ENCODE measurements around the gene TUBB3. TPM values are rescaled to one million over a fixed set of nuclear protein-coding genes. Genes with fewer than 3 reads are reported as not detected.
"Not testable (repeated sequence)": the region's sequence is repeated elsewhere in the genome, so short reads cannot be mapped to it uniquely, and the experiment has no call there.

TUBB3 gene
- total and polyA plus RNA-seq, 7 donors: 0.46 to 35.0 (median 23.5) TPM

GRCh38 chr16:89962754-89963498 is 39.8 kb downstream of the TUBB3 start:
- intact Hi-C loops (cut with DNase I): no loop called here
- peaks cover 0 to 65% (median 14%) of the 10 kb centered on the region in 4 donors for H3K36me3 ChIP-seq
- no peaks in the 10 kb centered on the region for H3K27me3 ChIP-seq
- no peak for DNase-seq
- 87 to 88% methylated on average over 26 of the region's 26 CpGs for WGBS, 2 donors
- no peaks in the 10 kb centered on the region for H3K4me1 ChIP-seq
- no peak overlapping the region for H3K4me3 ChIP-seq
- TF ChIP-seq CTCF (IDR thresholded peaks at IDR 0.05) (no peak), POLR2A (IDR thresholded peaks at IDR 0.05) (no peak), POLR2AphosphoS5 (IDR thresholded peaks at IDR 0.05) (no peak), EP300 (IDR thresholded peaks at IDR 0.05) (no peak)
- no peak overlapping the region for H3K27ac ChIP-seq
- H3K9me3 ChIP-seq: no peaks in the 10 kb centered on the region

GRCh38 chr16:89964201-89964600 is 41.1 kb downstream of the TUBB3 start:
- H3K36me3 ChIP-seq: peaks cover 0 to 52% (median 10%) of the 10 kb centered on the region in 4 donors
- no peak overlapping the region for H3K4me3 ChIP-seq
- 93% methylated on average over 25 of the region's 25 CpGs for WGBS, 2 donors
- no peaks in the 10 kb centered on the region for H3K9me3 ChIP-seq
- no peaks in the 10 kb centered on the region for H3K4me1 ChIP-seq
- H3K27me3 ChIP-seq: no peaks in the 10 kb centered on the region
- intact Hi-C loops (cut with DNase I): no loop called here
- TF ChIP-seq POLR2A (IDR thresholded peaks at IDR 0.05) (no peak), EP300 (IDR thresholded peaks at IDR 0.05) (no peak), CTCF (IDR thresholded peaks at IDR 0.05) (no peak), POLR2AphosphoS5 (IDR thresholded peaks at IDR 0.05) (no peak)
- no peak overlapping the region for H3K27ac ChIP-seq
- no peak for DNase-seq

- no peak overlapping the region for H3K27ac ChIP-seq
- H3K9me3 ChIP-seq: no peaks in the 10 kb centered on the region
- DNase-seq: no peak
- TF ChIP-seq POLR2AphosphoS5 (IDR thresholded peaks at IDR 0.05) (no peak), EP300 (IDR thresholded peaks at IDR 0.05) (no peak), POLR2A (IDR thresholded peaks at IDR 0.05) (no peak), CTCF (IDR thresholded peaks at IDR 0.05) (no peak)
- no peak overlapping the region for H3K4me3 ChIP-seq
- H3K36me3 ChIP-seq: peaks cover 0 to 39% (median 7%) of the 10 kb centered on the region in 4 donors
- 92% methylated on average over 30 of the region's 30 CpGs for WGBS, 2 donors
- H3K27me3 ChIP-seq: no peaks in the 10 kb centered on the region
- intact Hi-C loops (cut with DNase I): no loop called here
- peaks cover 0 to 1% (median 0%) of the 10 kb centered on the region in 4 donors for H3K4me1 ChIP-seq
These were observed 42.5 kb downstream of the TUBB3 start for GRCh38 chr16:89965447-89966225.

GRCh38 chr16:89966756-89967155 is 43.6 kb downstream of the TUBB3 start:
- intact Hi-C loops (cut with DNase I): no loop called here
- peaks cover 0 to 12% (median 10%) of the 10 kb centered on the region in 4 donors for H3K4me1 ChIP-seq
- 87 to 90% methylated on average over 9 of the region's 9 CpGs for WGBS, 2 donors
- no peak for TF ChIP-seq POLR2A (IDR thresholded peaks at IDR 0.05)
- TF ChIP-seq EP300 (IDR thresholded peaks at IDR 0.05): no peak
- TF ChIP-seq POLR2AphosphoS5 (IDR thresholded peaks at IDR 0.05): no peak
- TF ChIP-seq CTCF (IDR thresholded peaks at IDR 0.05): no peak
- DNase-seq: no peak
- no peak overlapping the region for H3K4me3 ChIP-seq
- no peak overlapping the region for H3K27ac ChIP-seq
- peaks cover 0 to 28% (median 6%) of the 10 kb centered on the region in 4 donors for H3K36me3 ChIP-seq
- H3K27me3 ChIP-seq: no peaks in the 10 kb centered on the region
- no peaks in the 10 kb centered on the region for H3K9me3 ChIP-seq

GRCh38 chr16:89967436-89967835 is 44.3 kb downstream of the TUBB3 start:
- H3K9me3 ChIP-seq; H3K4me3 ChIP-seq; intact Hi-C loops (cut with DNase I); H3K27me3 ChIP-seq; H3K27ac ChIP-seq; DNase-seq: not testable (repeated sequence)
- Histone ChIP-seq H3K36me3 (peaks cover 0 to 25% (median 5%) of the 10 kb centered on the region in 4 donors), H3K4me1 (peaks cover 0 to 17% (median 14%) of the 10 kb centered on the region in 4 donors)
- WGBS, 2 donors: 87 to 88% methylated on average over 5 of the region's 5 CpGs

GRCh38 chr16:89968074-89968473 is 44.9 kb downstream of the TUBB3 start:
- intact Hi-C loops (cut with DNase I); H3K9me3 ChIP-seq; H3K27ac ChIP-seq; H3K27me3 ChIP-seq; DNase-seq; H3K4me3 ChIP-seq: not testable (repeated sequence)
- peaks cover 0 to 18% (median 14%) of the 10 kb centered on the region in 4 donors for H3K4me1 ChIP-seq
- 88 to 92% methylated on average over 11 of the region's 11 CpGs for WGBS, 2 donors
- H3K36me3 ChIP-seq: peaks cover 0 to 25% (median 5%) of the 10 kb centered on the region in 4 donors
